ENCODE measurements around the gene FGF7.

FGF7 gene

GRCh38 chr15:49441356-49441755 lies 18.3 kb downstream of the FGF7 start:
- H3K27me3 ChIP-seq (ENCODE audit: insufficient read depth, low read depth, severe bottlenecking), result no peaks in the 10 kb centered on the region
- no peaks in the 10 kb centered on the region for H3K9me3 ChIP-seq (ENCODE audit: severe bottlenecking)
- no peaks in the 10 kb centered on the region for H3K36me3 ChIP-seq
- TF ChIP-seq, protein P1, sequence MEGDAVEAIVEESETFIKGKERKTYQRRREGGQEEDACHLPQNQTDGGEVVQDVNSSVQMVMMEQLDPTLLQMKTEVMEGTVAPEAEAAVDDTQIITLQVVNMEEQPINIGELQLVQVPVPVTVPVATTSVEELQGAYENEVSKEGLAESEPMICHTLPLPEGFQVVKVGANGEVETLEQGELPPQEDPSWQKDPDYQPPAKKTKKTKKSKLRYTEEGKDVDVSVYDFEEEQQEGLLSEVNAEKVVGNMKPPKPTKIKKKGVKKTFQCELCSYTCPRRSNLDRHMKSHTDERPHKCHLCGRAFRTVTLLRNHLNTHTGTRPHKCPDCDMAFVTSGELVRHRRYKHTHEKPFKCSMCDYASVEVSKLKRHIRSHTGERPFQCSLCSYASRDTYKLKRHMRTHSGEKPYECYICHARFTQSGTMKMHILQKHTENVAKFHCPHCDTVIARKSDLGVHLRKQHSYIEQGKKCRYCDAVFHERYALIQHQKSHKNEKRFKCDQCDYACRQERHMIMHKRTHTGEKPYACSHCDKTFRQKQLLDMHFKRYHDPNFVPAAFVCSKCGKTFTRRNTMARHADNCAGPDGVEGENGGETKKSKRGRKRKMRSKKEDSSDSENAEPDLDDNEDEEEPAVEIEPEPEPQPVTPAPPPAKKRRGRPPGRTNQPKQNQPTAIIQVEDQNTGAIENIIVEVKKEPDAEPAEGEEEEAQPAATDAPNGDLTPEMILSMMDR (IDR thresholded peaks at IDR 0.05; ENCODE audit: low read depth, low read length), result no peak
- H3K4me3 ChIP-seq (ENCODE audit: low read depth, low read length), result no peak overlapping the region
- no peak overlapping the region for H3K27ac ChIP-seq
- DNase-seq, result no peak

DNA sequence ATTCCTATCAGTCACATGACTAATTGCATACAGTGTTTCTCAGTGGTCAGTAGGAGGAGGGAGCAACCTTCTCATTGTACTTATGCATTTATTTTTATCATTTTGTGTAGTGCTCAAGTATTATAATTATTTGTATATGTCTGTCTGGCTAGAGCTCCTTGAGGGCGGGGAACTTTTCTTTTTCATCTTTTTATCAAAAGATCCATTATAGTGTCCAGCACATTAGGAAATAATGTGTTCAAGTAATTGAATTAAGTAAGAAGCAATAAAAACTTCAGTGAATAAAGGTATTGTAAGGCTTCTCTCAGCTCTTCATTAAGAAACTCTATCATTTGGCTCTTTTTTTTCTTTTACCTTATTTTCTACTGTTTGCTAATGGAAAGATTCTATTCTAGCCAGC lies 18.8 kb downstream of the FGF7 start:
- Histone ChIP-seq H3K4me3 (ENCODE audit: low read depth, low read length) (no peak overlapping the region), H3K36me3 (no peaks in the 10 kb centered on the region), H3K9me3 (ENCODE audit: severe bottlenecking) (no peaks in the 10 kb centered on the region), H3K27ac (no peak overlapping the region), H3K27me3 (ENCODE audit: insufficient read depth, low read depth, severe bottlenecking) (no peaks in the 10 kb centered on the region)
- no peak for DNase-seq
- TF ChIP-seq, protein P1 (IDR thresholded peaks at IDR 0.05; ENCODE audit: low read depth, low read length), result no peak

DNA sequence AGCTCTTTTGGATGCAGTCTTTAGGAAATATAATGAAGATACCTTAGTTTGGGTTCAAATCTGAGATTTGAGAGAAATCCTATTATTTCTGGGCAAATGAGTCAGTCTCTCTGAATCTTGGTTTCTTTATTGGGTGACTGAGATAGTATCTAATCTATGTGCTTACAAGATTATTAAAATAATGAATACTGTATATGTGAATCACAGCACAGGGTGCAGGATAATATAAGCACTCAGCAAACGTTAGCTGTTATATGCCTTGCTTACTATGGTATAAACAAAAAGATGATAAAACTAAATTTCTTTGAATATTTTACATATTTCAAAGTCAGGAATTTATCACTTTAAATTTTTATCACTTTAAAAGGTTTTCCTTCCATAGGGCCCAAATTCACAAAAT lies 29.6 kb downstream of the FGF7 start:
- no peaks in the 10 kb centered on the region for H3K36me3 ChIP-seq
- no peaks in the 10 kb centered on the region for H3K9me3 ChIP-seq (ENCODE audit: severe bottlenecking)
- H3K4me3 ChIP-seq (ENCODE audit: low read depth, low read length), result no peak overlapping the region
- H3K27ac ChIP-seq, result no peak overlapping the region
- no peaks in the 10 kb centered on the region for H3K27me3 ChIP-seq (ENCODE audit: insufficient read depth, low read depth, severe bottlenecking)
- TF ChIP-seq, protein P1 (IDR thresholded peaks at IDR 0.05; ENCODE audit: low read depth, low read length), result no peak
- DNase-seq, result no peak

GRCh38 chr15:49456166-49456565 lies 33.1 kb downstream of the FGF7 start:
- Histone ChIP-seq H3K4me3 (ENCODE audit: low read depth, low read length) (no peak overlapping the region), H3K36me3 (no peaks in the 10 kb centered on the region), H3K27me3 (ENCODE audit: insufficient read depth, low read depth, severe bottlenecking) (no peaks in the 10 kb centered on the region), H3K9me3 (ENCODE audit: severe bottlenecking) (no peaks in the 10 kb centered on the region), H3K27ac (no peak overlapping the region)
- TF ChIP-seq, protein P1 (IDR thresholded peaks at IDR 0.05; ENCODE audit: low read depth, low read length), result no peak
- DNase-seq, result no peak

GRCh38 chr15:49458145-49458544 lies 35.1 kb downstream of the FGF7 start:
- Histone ChIP-seq H3K27me3 (ENCODE audit: insufficient read depth, low read depth, severe bottlenecking) (no peaks in the 10 kb centered on the region), H3K36me3 (no peaks in the 10 kb centered on the region), H3K4me3 (ENCODE audit: low read depth, low read length) (no peak overlapping the region), H3K9me3 (ENCODE audit: severe bottlenecking) (no peaks in the 10 kb centered on the region), H3K27ac (no peak overlapping the region)
- no peak for DNase-seq
- TF ChIP-seq, protein P1 (IDR thresholded peaks at IDR 0.05; ENCODE audit: low read depth, low read length), result no peak

- TF ChIP-seq, protein P1 (IDR thresholded peaks at IDR 0.05; ENCODE audit: low read depth, low read length), result no peak
- Histone ChIP-seq H3K27ac (no peak overlapping the region), H3K9me3 (ENCODE audit: severe bottlenecking) (no peaks in the 10 kb centered on the region), H3K36me3 (no peaks in the 10 kb centered on the region), H3K4me3 (ENCODE audit: low read depth, low read length) (no peak overlapping the region), H3K27me3 (ENCODE audit: insufficient read depth, low read depth, severe bottlenecking) (no peaks in the 10 kb centered on the region)
- no peak for DNase-seq
Observed at GRCh38 chr15:49460411-49460941, 37.4 kb downstream of the FGF7 start.
